ENCODE data around the gene ADRA1B.

Gene ADRA1B

GRCh38 chr5:160008877-160009590 lies 92.8 kb downstream of the ADRA1B start, which contains the start of gene TTC1:
Gene TTC1 (plus strand): TSS chr5:160009139. CDS start chr5:160010529, 1,390 bp downstream.
- TF ChIP-seq REST (IDR thresholded peaks at IDR 0.05; ENCODE audit: insufficient read depth in 1 of 2, low read depth in 2 of 2, low read length in 2 of 2) = no peak; a peak in 1 of 4 replicates
- peak; percentile 70; the same call in 1 of the 2 replicates for TF ChIP-seq SIN3A (IDR thresholded peaks at IDR 0.05; ENCODE audit: borderline replicate concordance, insufficient read depth, low read length)
- TF ChIP-seq POLR2AphosphoS5 (IDR thresholded peaks at IDR 0.05; ENCODE audit: low read depth, low read length) = peak; percentile 98
- TF ChIP-seq TAF1 (IDR thresholded peaks at IDR 0.05; ENCODE audit: borderline replicate concordance, insufficient read depth, low read length) = peak; percentile 91; the same call in 1 of the 2 replicates

GRCh38 chr5:160009591-160009989 lies 93.3 kb downstream of the ADRA1B start:
- no peak for TF ChIP-seq REST (IDR thresholded peaks at IDR 0.05; ENCODE audit: insufficient read depth in 1 of 2, low read depth in 2 of 2, low read length in 2 of 2)
- no peak for TF ChIP-seq TAF1 (IDR thresholded peaks at IDR 0.05; ENCODE audit: borderline replicate concordance, insufficient read depth, low read length)
- TF ChIP-seq POLR2AphosphoS5 (IDR thresholded peaks at IDR 0.05; ENCODE audit: low read depth, low read length) = no peak
- no peak for TF ChIP-seq SIN3A (IDR thresholded peaks at IDR 0.05; ENCODE audit: borderline replicate concordance, insufficient read depth, low read length)
- TF ChIP-seq FOXP2 (optimal IDR thresholded peaks at IDR 0.05; ENCODE audit: borderline replicate concordance, extremely low read depth, extremely low read length, insufficient read depth) = no peak

- TF ChIP-seq TAF1 (IDR thresholded peaks at IDR 0.05; ENCODE audit: borderline replicate concordance, insufficient read depth, low read length) (no peak), FOXP2 (optimal IDR thresholded peaks at IDR 0.05; ENCODE audit: borderline replicate concordance, extremely low read depth, extremely low read length, insufficient read depth) (no peak), REST (IDR thresholded peaks at IDR 0.05; ENCODE audit: insufficient read depth in 1 of 2, low read depth in 2 of 2, low read length in 2 of 2) (no peak), SIN3A (IDR thresholded peaks at IDR 0.05; ENCODE audit: borderline replicate concordance, insufficient read depth, low read length) (no peak), POLR2AphosphoS5 (IDR thresholded peaks at IDR 0.05; ENCODE audit: low read depth, low read length) (no peak)
Observed at GRCh38 chr5:160011471-160011870, 95.2 kb downstream of the ADRA1B start.

- TF ChIP-seq FOXP2 (optimal IDR thresholded peaks at IDR 0.05; ENCODE audit: borderline replicate concordance, extremely low read depth, extremely low read length, insufficient read depth) = no peak
- no peak for TF ChIP-seq TAF1 (IDR thresholded peaks at IDR 0.05; ENCODE audit: borderline replicate concordance, insufficient read depth, low read length)
- no peak for TF ChIP-seq POLR2AphosphoS5 (IDR thresholded peaks at IDR 0.05; ENCODE audit: low read depth, low read length)
- TF ChIP-seq SIN3A (IDR thresholded peaks at IDR 0.05; ENCODE audit: borderline replicate concordance, insufficient read depth, low read length) = no peak
- TF ChIP-seq REST (IDR thresholded peaks at IDR 0.05; ENCODE audit: insufficient read depth in 1 of 2, low read depth in 2 of 2, low read length in 2 of 2) = no peak
Observed at GRCh38 chr5:160018945-160019625, 102.8 kb downstream of the ADRA1B start.
